NOMO-1 treated with DMSO at 0.1 percent for 48 hours (cell line): ENCODE results near the gene RUBCNL.
"Not testable (repeated sequence)": the region's sequence is repeated elsewhere in the genome, so short reads cannot be mapped to it uniquely, and the experiment has no call there.

Experiments
- DNase-seq: peaks from one replicate; lab custom pipeline; 2025; ENCODE audit not compliant: unreplicated experiment; lab: John Stamatoyannopoulos, UW

The RUBCNL gene, protein sequence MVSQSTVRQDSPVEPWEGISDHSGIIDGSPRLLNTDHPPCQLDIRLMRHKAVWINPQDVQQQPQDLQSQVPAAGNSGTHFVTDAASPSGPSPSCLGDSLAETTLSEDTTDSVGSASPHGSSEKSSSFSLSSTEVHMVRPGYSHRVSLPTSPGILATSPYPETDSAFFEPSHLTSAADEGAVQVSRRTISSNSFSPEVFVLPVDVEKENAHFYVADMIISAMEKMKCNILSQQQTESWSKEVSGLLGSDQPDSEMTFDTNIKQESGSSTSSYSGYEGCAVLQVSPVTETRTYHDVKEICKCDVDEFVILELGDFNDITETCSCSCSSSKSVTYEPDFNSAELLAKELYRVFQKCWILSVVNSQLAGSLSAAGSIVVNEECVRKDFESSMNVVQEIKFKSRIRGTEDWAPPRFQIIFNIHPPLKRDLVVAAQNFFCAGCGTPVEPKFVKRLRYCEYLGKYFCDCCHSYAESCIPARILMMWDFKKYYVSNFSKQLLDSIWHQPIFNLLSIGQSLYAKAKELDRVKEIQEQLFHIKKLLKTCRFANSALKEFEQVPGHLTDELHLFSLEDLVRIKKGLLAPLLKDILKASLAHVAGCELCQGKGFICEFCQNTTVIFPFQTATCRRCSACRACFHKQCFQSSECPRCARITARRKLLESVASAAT

GRCh38 chr13:46387064-46387851 is at the start of gene RUBCNL:
RUBCNL (minus strand) TSS chr13:46387252; CDS start chr13:46372475, 14,777 bp downstream.
- DNase-seq: peak; percentile 65

GRCh38 chr13:46429558-46429957 is 42.5 kb upstream of the RUBCNL start:
- DNase-seq: not testable (repeated sequence)

GRCh38 chr13:46405457-46405856 is 18.4 kb upstream of the RUBCNL start:
- peak; percentile 69 for DNase-seq

DNA sequence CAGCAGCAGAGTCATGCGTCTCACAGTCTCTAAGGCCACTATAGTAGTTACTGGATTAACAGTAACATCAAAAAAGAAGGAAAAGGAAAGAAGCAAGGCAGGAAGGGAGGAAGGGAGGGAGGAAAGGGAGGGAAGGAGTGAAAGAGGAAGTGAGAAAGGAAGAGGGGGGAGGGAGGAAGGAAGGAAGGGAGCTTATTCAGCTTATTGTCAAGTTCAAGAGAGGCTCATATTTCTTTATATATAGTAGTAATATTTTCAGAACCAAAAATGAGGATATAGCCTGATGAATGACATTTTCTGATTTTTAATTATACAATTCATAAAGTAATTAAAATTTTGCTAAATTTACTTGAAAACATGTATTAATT is 17.7 kb upstream of the RUBCNL start:
- DNase-seq: peak; percentile 43

GRCh38 chr13:46403851-46404732 is 17.0 kb upstream of the RUBCNL start:
- DNase-seq: peak; percentile 95

DNA sequence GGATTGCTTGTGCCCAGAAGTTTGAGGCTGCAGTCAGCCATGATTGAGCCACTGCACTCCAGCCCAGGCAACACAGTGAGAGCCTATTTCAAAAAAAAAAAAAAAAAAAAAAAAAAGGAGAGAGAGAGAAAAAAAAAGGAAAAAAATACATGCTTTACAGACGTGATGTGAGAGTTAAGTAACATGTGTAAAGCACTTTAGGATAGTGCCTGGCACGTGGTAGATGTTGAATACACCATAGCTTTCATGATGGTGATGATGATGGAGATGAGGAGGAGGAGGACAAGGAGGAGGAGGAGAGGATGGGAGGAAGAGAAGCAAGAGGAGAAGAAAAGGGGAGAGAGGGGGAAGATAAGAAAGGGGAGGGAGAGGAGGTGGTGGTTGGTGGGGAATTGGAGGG is 15.1 kb upstream of the RUBCNL start:
- DNase-seq: no peak

DNA sequence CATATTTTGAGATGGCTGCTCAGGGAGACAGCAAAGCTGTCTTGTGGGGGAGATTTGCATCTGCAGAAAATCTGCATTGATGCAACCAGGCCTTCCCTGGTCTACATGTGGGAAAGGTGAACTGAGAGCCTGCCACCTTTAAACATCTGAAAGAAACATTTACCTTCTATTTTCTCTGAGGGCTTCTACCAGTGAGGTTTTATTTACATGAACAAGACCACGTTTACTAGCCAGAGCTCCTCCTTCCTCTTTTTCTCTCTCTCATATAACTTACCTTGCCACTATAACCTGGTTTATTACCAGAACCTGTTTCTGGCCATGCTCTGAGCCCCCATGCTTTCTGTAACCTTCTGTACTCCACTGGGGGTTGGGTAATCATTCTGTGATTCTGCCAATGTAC is 14.4 kb upstream of the RUBCNL start:
- DNase-seq: peak; percentile 52

- DNase-seq: no peak
Observed at GRCh38 chr13:46396341-46396740, 9.3 kb upstream of the RUBCNL start.

DNA sequence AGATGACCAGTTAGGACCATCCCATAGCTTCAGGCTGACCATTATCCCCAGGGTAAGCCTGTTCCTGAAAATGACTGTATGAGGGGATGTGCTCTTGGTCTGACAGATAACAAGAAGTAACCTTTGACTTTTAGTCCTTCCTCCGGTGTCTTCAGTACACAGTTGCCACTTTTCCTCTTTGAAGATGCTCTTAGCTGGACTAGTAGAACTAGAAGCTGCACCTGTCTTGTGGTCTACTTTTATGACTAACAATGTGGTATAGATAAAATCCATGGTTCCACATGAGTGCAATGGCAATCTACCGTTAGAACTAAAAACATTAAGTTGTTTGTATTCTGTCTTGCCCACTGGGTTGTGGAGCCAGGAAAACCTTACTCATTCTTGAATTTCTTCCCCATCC is 5.9 kb upstream of the RUBCNL start:
- DNase-seq: no peak

- peak; percentile 82 for DNase-seq
Observed at GRCh38 chr13:46389457-46390451, 2.7 kb upstream of the RUBCNL start.

DNA sequence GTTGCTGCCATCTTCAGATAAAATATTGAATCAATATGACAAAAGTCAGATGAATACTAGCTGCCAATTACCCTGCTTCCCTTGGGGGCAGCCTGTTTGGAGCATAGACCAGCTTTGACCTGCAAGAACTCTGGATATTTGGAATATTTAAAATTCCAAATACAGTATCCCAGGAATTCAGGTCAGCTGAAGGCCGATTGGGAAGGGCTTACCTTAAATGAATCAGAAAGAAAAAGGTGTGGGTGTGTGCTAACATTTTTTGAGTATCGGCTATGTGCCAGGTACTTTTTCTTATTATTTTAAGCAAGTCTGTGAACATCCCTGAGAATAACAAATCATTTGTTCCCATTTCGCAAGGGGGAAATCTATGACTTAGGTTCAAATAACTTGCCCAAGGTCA is 1.8 kb upstream of the RUBCNL start:
- DNase-seq: no peak

- no peak for DNase-seq
Observed at GRCh38 chr13:46388308-46388707, 1.3 kb upstream of the RUBCNL start.

DNA sequence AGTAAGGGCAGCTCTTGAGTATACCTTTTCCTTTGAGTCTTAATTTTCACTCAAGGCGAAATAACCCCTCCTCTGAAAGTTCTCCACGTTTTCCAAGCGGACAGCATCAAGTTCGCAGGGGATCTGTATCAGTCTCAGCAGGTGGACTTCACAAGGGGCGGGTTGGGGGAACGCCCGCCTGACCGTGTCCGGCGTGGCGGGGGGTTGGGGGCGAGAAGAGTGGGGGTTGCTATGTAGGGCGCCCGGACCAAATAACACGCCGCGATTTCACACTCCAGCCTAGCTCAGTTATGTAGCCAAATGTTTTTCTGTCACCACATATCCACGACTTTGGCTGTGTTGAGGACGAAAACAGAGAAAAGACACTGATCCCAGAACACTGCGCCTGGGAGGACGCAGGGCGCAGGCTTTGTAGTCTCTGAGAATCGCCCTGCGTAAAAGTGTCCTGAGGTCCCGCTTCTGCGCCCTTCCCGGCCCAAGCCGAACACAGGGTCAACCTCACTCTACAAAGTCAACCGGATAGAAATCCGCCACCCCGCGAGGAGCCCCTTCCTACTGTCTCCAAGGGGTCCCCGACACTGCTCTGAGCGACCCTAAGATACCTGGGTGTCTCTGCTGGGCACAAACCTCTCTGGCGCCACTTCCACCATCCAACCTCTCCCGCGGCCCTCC is 524 bp downstream of the RUBCNL start:
- DNase-seq: no peak

- no peak for DNase-seq
Observed at GRCh38 chr13:46385946-46386345, 1.1 kb downstream of the RUBCNL start.

DNA sequence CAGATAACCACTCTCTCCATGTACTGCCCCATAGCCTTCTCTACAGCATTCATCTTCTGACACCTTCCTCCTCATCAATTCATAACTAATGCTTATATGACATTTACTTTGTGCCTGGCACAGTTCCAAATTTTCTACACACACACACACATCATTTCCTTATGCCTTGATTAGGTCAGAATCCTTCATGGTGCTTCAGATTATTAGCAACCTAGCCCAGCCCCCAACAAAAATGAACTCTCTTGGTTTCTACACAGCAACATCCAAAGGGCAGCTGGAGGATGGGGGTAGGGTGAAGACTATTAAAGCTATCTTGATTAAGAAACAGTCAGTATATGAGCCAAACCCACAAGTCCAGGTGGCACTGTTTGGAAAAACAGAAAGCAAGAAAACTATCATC is 3.7 kb downstream of the RUBCNL start:
- peak; percentile 40 for DNase-seq

GRCh38 chr13:46382224-46382623 is 4.8 kb downstream of the RUBCNL start:
- DNase-seq: peak; percentile 93

GRCh38 chr13:46380242-46380641 is 6.8 kb downstream of the RUBCNL start:
- DNase-seq: no peak

GRCh38 chr13:46379611-46380010 is 7.4 kb downstream of the RUBCNL start:
- DNase-seq: peak; percentile 36

GRCh38 chr13:46378411-46378810 is 8.6 kb downstream of the RUBCNL start:
- peak; percentile 76 for DNase-seq
